Hepatocyte (in vitro differentiated cells): ENCODE results near the gene MYO1D.
"Not testable (repeated sequence)": the region's sequence is repeated elsewhere in the genome, so short reads cannot be mapped to it uniquely, and the experiment has no call there.

ENCODE experiments used
- EZH2 ChIP-seq: fragments of 200-600 bp; sonication (generic); IDR thresholded peaks from 2 replicates; pipeline ENCODE4 v1.6.1; 2016; ENCODE audit warnings: antibody characterized with exemption, mild to moderate bottlenecking, borderline replicate concordance
- EZH2phosphoT487 ChIP-seq: fragments of 200-600 bp; sonication (generic); IDR thresholded peaks from one replicate; pipeline ENCODE4 v1.6.1; 2018; ENCODE audit warnings: antibody characterized with exemption, mild to moderate bottlenecking, low read depth, moderate library complexity; ENCODE audit not compliant: unreplicated experiment, severe bottlenecking
- TF ChIP-seq, protein P1 (sequence below): fragments of 200-600 bp; sonication (generic); IDR thresholded peaks from 2 replicates; pipeline ENCODE4 v1.5.1; 2016; ENCODE audit warnings: antibody characterized with exemption, mild to moderate bottlenecking; ENCODE audit not compliant: poor library complexity

- TF ChIP-seq EZH2phosphoT487, EZH2: not testable (repeated sequence)
- TF ChIP-seq, protein P1, sequence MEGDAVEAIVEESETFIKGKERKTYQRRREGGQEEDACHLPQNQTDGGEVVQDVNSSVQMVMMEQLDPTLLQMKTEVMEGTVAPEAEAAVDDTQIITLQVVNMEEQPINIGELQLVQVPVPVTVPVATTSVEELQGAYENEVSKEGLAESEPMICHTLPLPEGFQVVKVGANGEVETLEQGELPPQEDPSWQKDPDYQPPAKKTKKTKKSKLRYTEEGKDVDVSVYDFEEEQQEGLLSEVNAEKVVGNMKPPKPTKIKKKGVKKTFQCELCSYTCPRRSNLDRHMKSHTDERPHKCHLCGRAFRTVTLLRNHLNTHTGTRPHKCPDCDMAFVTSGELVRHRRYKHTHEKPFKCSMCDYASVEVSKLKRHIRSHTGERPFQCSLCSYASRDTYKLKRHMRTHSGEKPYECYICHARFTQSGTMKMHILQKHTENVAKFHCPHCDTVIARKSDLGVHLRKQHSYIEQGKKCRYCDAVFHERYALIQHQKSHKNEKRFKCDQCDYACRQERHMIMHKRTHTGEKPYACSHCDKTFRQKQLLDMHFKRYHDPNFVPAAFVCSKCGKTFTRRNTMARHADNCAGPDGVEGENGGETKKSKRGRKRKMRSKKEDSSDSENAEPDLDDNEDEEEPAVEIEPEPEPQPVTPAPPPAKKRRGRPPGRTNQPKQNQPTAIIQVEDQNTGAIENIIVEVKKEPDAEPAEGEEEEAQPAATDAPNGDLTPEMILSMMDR, result not testable (repeated sequence)
Observed at GRCh38 chr17:32714206-32714605, 162.7 kb downstream of the MYO1D start.
